Left ventricle myocardium inferior (tissue), 1 donor: ENCODE measurements around the gene GJC1. TPM values are rescaled to one million over a fixed set of nuclear protein-coding genes. Genes with fewer than 3 reads are reported as not detected.

Source experiments
- DNase-seq: peaks from one replicate; pipeline ENCODE4 v3.0.0-alpha.2; 2020
- H3K27ac ChIP-seq: fragments of 200-600 bp; replicated peaks from 2 replicates; pipeline ENCODE4 v1.8.0; 2021
- H3K27me3 ChIP-seq: fragments of 200-600 bp; 2 replicates; pipeline ENCODE4 v1.8.0; 2021; ENCODE audit warnings: low read depth
- H3K36me3 ChIP-seq: fragments of 200-600 bp; 2 replicates; pipeline ENCODE4 v1.8.0; 2021
- H3K4me1 ChIP-seq: fragments of 200-600 bp; 2 replicates; pipeline ENCODE4 v1.8.0; 2021
- H3K4me3 ChIP-seq: fragments of 200-600 bp; 2 replicates; pipeline ENCODE4 v1.8.0; 2021; ENCODE audit warnings: mild to moderate bottlenecking, moderate library complexity
- H3K9me3 ChIP-seq: fragments of 200-600 bp; replicated peaks from 2 replicates; pipeline ENCODE4 v1.8.0; 2021
- CTCF ChIP-seq: fragments of 200-600 bp; IDR thresholded peaks from 2 replicates; pipeline ENCODE4 v1.8.0; 2021; ENCODE audit warnings: antibody characterized with exemption, mild to moderate bottlenecking, borderline replicate concordance
- intact Hi-C: fragments of 100-400 bp; cut with micrococcal nuclease; formaldehyde crosslinking; loops from one replicate; pipeline ENCODE4 v1.11.0; 2022
- total RNA-seq: library from RNA; stranded (reverse); fragmentation: NEBNext Ultra II Directional; extraction: Animal tissue kit (Norgen Biotek cat#: 25700); gene quantifications from one replicate; pipeline ENCODE4 v1.2.1, GENCODE V29; 2021
- donor health status: DM: no; HTN: yes; CAD: no; lungs with severe emphysema.

The GJC1 gene
- total RNA-seq, 1 donor from 2014 or later = 18.8 TPM

- intact Hi-C loops = no loop called here
- TF ChIP-seq CTCF = no peak
- Histone ChIP-seq H3K36me3 (no peaks in the 10 kb centered on the region), H3K4me1 (peaks cover 36% of the 10 kb centered on the region), H3K4me3 (peak overlapping the region; percentile 74), H3K27me3 (peaks cover 45% of the 10 kb centered on the region), H3K27ac (no peak overlapping the region), H3K9me3 (no peaks in the 10 kb centered on the region)
- no peak for DNase-seq
Measured at GRCh38 chr17:44760474-44761308, 69.4 kb downstream of the GJC1 start.

- Histone ChIP-seq H3K27ac (no peak overlapping the region), H3K4me1 (peaks cover 36% of the 10 kb centered on the region), H3K27me3 (peaks cover 45% of the 10 kb centered on the region), H3K4me3 (peak overlapping the region; percentile 74), H3K36me3 (no peaks in the 10 kb centered on the region), H3K9me3 (no peaks in the 10 kb centered on the region)
- TF ChIP-seq CTCF = no peak
- intact Hi-C loops = no loop called here
- DNase-seq = no peak
Measured at GRCh38 chr17:44759916-44760243, 70.2 kb downstream of the GJC1 start.

- peak; percentile 37 for TF ChIP-seq CTCF
- Histone ChIP-seq H3K27ac (peak overlapping the region; percentile 8), H3K4me1 (peaks cover 36% of the 10 kb centered on the region), H3K36me3 (no peaks in the 10 kb centered on the region), H3K9me3 (no peaks in the 10 kb centered on the region), H3K27me3 (peaks cover 45% of the 10 kb centered on the region), H3K4me3 (peak overlapping the region; percentile 74)
- no peak for DNase-seq
- intact Hi-C loops = no loop called here
Measured at GRCh38 chr17:44759086-44759915, 70.8 kb downstream of the GJC1 start.

GRCh38 chr17:44758414-44759085 lies 71.5 kb downstream of the GJC1 start, which contains the start of gene ADAM11:
Gene ADAM11, plus strand, starts transcription at chr17:44758988. Its CDS starts 212 bp downstream, at chr17:44759200.
- Histone ChIP-seq H3K4me1 (peaks cover 36% of the 10 kb centered on the region), H3K36me3 (no peaks in the 10 kb centered on the region), H3K9me3 (no peaks in the 10 kb centered on the region), H3K27ac (peak within 1 kb of the TSS; percentile 76), H3K27me3 (peaks cover 45% of the 10 kb centered on the region), H3K4me3 (peak within 1 kb of the TSS; percentile 74)
- intact Hi-C loops = no loop called here
- no peak for TF ChIP-seq CTCF
- no peak for DNase-seq

- no peak for DNase-seq
- Histone ChIP-seq H3K9me3 (no peaks in the 10 kb centered on the region), H3K4me3 (peak overlapping the region; percentile 74), H3K27ac (peak overlapping the region; percentile 76), H3K4me1 (peaks cover 36% of the 10 kb centered on the region), H3K36me3 (no peaks in the 10 kb centered on the region), H3K27me3 (peaks cover 45% of the 10 kb centered on the region)
- intact Hi-C loops = no loop called here
- TF ChIP-seq CTCF = no peak
Measured at GRCh38 chr17:44757918-44758413, 72.1 kb downstream of the GJC1 start.
